DMS114 treated with DMSO at 0.1 percent for 48 hours (cell line): ENCODE measurements around the gene CCL3.
A peak's percentile ranks its signal among the peaks of the same experiment; 100 is the strongest.
"Not testable (repeated sequence)": the region's sequence is repeated elsewhere in the genome, so short reads cannot be mapped to it uniquely, and the experiment has no call there.

ENCODE experiments used
- DNase-seq: peaks from one replicate; lab custom pipeline; 2025; ENCODE audit not compliant: unreplicated experiment; lab: John Stamatoyannopoulos, UW

Gene CCL3

GRCh38 chr17:36089888-36090836 lies at the start of gene CCL3:
Gene CCL3, minus strand, starts transcription at chr17:36090143. Its CDS starts 85 bp downstream, at chr17:36090058.
- DNase-seq, result no peak

DNA sequence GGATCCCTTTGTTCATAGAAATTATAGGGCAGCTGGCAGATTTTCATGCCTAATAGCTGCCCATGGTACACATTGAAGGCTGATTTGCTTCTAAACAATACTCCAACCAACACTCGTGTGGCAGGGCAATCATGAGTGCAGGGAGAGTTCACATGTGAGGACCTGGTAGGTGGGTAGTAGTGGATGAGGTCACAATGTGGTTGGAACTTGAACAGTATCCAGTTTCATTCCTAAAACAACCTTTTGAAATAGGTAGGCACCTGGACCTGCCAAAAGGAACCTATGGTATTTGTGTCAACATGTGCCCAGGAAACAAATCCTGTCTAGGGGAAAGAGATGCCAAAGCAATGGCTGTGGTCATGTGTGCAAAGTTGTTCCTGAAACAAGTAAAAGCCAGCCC lies 46.5 kb upstream of the CCL3 start:
- DNase-seq, result no peak

DNA sequence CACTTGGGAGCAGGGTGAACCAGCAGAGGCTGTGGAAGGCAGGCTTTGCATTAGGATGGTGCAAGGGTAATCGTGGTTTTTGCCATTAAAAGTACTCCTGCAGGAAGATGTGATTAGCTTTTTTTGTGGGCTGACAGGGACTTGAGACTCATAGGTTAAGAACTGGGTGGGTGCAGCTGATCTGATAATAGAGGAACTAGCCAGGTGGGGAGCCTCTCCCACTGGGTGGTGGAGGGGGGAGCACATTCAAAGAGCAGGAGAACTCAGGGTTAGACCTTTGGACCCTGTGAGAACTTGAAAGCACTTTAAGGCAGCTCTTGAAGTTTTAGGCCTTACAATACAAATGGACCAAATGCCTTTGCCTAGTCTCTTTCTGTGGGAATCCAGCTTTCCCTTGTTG lies 46.1 kb upstream of the CCL3 start:
- no peak for DNase-seq

DNA sequence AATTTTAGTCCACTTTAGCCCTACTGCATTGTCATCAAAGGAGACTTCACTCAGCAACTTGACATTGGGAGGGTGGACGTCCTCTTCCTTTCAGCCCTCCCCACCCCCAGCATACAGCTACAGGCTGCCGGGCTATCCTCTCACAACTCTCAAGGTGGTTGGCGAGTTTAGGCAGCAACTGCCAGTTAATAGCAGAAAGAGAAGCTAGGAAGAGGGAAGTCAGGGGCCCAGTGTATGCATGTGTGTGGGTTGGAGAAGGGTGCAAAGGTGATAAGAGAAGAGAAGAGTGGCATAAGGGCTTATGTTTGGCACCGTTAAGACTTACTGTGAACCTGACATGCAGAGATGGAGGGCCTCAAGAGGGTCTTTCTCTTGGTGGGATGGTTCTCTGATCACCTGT lies 45.5 kb upstream of the CCL3 start:
- DNase-seq, result no peak

- DNase-seq, result no peak
These were observed 43.8 kb upstream of the CCL3 start for GRCh38 chr17:36133602-36134236.

DNA sequence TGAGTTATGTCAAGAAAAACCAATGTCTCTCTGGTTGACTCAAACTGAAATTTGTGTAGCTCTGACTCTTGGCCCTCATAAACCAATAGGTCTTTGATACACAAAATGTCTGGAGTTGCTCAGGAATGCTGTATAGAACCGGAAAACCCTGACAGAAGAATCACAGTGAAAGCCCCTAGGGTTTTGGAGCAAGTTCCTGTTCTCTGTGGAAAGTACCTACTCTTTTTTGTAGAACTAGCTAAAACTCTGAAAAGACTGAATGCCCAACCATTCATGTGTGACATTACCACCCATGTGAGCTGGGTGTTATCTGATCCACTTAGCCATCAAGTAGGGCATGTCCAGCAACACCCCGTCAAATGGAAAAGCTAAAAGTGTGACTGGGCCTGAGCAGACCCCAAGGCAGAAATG lies 42.5 kb upstream of the CCL3 start:
- DNase-seq, result no peak

- no peak for DNase-seq
These were observed 42.0 kb upstream of the CCL3 start for GRCh38 chr17:36131931-36132330.

- peak; percentile 17 for DNase-seq
These were observed 41.5 kb upstream of the CCL3 start for GRCh38 chr17:36131421-36131820.

DNA sequence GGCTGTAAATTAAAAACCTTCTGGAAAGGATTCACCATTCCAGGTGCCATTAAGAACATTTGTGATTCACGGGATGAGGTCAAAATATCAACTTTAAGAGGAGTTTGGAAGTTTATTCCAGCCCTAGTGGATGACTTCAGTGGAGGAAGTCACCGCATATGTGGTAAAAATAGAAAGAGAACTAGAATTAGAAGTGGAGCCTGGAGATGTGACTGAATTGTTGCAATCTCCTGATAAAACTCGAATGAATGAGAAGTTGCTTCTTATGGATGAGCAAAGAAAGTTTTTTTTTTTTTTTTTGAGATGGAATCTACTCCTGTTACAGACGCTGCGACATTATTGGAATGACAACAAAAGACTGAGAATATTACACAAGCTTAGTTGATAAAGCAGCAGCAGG lies 40.4 kb upstream of the CCL3 start:
- DNase-seq, result no peak

- DNase-seq, result no peak
These were observed 39.7 kb upstream of the CCL3 start for GRCh38 chr17:36129616-36130015.

- DNase-seq, result no peak
These were observed 38.6 kb upstream of the CCL3 start for GRCh38 chr17:36128411-36128978.

GRCh38 chr17:36127911-36128310 lies 38.0 kb upstream of the CCL3 start:
- DNase-seq, result no peak

DNA sequence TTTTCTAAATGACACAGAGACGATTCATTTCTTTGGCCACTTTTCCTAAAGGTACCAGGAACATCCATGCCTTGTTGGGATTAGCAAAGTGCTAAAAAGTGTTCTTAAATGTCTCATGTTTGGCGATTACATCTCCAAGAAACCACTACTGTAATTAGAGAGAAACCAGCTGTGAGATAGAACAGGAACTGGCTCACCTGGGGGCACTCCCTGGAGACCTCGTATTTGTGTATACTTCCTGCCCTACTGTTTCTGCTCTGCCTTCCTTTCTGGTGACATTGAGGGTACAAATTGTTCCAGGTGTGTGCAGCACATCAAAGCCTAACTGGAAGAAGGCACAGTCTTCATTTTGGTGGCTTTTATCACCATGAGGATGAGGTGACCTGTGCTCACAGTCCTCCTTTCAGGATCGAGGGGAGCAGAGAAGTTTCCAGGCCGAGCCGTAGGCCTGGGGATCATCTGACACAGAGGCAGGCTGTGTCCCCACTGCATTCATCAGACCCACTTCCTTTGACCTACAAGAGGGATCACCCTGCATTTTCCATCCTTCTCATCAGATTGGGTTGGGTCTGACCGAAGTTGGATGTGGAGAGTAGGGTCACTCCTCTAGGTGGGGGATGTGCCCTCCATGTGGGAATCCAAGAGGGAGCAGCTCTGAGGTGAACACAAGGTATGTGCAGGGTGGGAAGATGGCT lies 37.4 kb upstream of the CCL3 start:
- no peak for DNase-seq

DNA sequence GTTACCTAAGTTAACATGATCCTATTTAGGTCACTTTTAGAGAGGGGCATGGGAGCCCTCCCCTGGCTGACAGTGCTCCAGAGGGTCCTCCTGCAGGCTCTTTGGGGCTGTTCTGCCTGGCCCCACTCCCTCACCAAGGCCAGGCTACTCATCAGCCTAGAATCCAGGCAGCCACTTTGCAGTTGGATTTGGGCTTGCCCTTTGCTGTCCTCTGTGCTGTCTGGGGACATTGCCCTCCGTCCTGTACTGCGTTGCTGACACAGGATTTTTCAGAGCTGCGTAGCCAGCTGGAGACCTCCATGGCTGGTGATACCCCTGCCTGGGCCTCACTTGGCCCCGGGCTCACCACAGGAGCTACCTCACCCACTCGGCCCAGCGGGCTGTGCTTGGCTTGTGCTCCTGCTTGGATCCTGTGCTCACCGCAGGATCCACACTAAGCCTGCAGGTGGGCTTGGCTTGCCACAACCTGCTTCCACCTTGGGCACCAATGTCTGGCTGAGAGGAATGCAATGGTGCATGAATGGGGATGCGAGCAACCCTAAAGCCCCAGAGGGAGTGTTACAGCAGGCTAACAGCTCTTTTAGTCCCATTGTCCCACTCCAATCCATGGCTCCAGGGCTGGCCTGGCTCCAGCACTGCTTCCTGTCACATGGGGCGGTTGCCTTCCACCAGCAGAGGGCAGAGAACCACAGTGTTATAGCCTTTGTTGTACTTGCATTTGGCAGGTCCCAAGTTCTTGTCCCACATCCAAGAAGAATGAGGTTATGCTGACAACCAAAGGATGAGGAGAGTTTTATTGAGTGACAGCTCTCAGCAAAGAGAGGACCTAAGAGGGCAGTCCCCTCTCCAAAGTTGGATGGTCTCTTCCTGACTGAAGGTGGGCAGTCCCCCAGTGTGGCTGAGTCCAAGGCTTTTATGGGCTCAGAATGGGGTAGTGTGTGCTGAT lies 35.2 kb upstream of the CCL3 start:
- no peak for DNase-seq

DNA sequence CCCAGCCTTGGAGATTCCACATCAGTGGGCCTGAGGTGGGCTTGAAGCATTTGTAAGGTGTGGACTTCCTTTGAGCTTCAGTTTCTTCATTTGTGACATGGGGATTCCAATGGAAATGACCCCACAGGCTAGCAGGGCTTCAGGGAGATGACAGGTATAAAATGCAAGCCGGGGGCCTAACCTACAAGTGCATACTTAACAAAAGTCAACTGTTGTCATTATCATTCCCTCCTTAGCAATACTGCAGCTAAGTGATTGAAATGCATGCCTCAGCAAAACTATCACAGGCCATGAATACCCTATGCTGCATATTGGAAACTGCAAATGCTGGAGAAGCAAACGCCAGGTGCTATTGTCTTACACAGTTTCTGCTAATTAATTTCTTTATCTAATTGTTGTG lies 33.5 kb upstream of the CCL3 start:
- DNase-seq, result no peak

DNA sequence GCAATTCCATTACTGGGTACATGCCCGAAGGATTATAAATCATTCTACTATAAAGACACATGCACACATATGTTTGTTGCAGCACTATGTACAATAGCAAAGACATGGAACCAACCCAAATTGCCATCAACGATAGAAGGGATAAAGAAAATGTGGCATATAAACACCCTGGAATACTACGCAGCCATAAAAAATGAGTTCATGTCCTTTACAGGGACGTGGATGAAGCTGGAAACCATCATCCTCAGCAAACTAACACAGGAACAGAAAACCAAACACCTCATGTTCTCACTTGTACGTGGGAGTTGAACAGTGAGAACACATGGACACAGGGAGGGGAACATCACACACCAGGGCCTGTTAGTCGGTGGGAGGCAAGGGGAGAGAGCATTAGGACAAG lies 31.2 kb upstream of the CCL3 start:
- not testable (repeated sequence) for DNase-seq

- DNase-seq, result no peak
These were observed 30.3 kb upstream of the CCL3 start for GRCh38 chr17:36120221-36120620.

DNA sequence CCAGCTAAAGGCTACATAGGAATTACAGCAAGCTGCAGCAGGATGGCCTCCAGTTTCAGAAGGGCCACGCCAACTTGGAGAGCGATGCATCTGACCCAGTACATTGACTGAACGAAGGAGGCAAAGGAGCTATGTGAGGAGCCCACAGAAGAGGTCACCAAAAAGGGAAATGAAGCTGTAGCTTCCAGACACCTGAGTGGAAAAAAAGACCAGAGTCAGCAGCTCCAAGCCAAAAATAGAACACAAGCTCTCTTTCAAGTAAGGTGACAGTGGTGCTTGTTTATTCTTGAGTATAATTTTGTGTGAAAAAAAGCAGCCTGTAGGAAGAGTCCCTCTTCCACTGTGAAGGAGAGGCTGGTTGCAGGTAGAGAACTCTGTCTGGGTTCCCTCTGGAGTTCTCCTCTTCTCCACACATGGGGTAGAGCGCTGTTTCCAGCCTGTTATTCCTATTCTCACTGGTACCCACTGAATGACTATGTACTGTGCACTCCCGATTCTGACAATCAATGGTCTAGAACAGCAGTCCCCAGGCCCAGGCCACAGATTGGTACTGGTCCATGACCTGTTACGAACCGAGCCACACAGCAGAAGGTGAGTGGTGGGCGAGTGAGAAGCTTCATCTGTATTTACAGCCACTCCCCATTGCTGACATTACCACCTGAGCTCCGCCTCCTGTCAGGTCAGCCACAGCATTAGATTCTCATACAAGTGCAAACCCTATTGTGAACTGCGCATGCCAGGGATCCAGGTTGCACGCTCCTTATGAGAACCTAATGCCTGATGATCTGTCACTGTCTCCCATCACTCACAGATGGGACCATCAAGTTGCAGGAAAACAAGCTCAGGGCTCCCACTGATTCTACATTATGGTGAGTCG lies 28.8 kb upstream of the CCL3 start:
- no peak for DNase-seq
